HG03460 (cell line): ENCODE measurements around the gene ADSS1.

Source experiments
- ATAC-seq: cut with Tn5 transposase; IDR thresholded peaks from one replicate; pipeline ENCODE4 v1.9.1; 2021; ENCODE audit not compliant: unreplicated experiment

The ADSS1 gene

DNA sequence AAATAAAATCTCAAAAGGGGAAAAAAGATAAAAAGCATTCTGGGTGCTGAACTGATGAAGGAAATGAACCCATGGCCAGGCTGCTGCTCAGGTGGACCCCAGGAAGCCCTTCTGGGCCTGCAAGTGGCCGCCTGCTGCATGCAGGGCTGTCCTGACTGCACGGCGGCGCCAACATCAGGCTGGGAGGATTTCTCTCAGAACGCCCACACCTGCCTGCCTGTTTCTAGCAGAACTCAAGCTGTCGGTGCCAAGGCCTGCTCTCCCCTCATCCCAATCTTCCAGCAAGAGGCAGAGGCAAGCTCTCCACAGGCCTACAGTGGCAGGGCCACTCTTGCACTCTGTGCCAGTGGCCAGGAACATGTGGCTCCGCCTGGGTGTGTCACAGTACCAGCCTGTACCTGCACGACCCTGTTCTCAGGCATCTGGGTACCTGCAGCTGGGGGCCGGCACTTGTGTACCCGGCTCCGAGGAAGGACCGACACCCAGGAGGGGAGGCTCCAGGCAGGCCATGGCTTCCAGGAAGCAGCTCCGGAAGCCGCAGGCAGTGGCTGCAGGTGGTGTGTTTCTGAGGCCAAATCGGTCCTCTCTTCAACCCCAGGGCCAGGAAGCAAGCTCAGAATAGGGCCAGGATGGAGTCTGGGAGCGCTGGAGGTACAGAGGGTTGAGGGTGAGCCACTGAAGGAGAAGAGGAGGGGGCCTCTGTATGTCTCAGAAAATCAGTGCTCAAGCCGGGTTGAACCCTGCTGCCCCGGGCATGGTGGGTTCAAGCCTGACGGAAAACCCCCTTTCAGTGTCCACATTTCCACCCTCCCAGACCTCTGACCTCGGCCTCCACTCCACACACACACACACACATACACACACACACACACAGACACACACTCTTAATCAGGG is 37.2 kb upstream of the ADSS1 start:
- no peak for ATAC-seq

DNA sequence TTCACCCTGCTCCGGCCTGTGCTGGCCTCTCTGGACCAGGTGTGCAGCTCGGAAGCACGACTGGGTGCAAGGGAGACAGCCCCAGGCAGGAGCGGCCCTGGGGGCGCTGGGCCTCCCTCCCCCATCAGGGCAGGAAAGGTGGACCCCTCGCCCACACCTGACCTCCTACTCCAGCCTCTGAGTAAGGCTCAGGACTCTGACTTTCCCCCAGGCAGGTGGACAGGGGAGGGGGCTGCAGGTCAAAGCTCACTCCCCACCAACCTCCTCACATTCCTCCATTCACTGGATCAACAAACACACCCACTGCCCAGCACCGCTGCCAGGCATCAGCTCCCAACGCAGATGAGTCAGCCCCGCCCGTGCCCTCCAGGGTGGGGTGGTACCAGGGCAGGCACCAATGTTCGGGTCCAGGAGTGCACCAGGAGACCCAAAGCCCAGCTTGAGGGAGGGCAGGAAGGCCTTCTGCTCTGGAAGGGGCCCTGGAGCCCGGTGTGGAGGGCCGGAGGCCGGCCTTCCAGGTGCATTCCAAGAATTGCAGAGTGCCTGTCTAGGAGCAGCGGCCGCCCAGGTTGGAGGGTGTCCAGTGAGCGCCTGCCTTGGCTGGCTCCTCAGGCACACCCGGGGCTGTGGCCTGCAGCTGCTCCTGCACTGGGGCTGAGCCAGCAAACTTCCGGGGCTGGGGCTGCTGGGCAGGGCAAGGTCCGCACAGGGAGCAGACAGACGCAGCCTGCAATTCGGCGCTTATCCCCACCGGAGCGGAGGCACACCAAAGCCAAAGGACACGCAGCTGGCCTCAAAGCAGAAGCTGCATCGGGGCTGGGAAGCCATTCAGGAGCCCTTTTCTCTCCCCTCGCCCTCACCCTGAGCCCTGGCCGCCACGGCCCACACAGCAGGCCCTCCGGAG is 36.2 kb upstream of the ADSS1 start:
- no peak for ATAC-seq

DNA sequence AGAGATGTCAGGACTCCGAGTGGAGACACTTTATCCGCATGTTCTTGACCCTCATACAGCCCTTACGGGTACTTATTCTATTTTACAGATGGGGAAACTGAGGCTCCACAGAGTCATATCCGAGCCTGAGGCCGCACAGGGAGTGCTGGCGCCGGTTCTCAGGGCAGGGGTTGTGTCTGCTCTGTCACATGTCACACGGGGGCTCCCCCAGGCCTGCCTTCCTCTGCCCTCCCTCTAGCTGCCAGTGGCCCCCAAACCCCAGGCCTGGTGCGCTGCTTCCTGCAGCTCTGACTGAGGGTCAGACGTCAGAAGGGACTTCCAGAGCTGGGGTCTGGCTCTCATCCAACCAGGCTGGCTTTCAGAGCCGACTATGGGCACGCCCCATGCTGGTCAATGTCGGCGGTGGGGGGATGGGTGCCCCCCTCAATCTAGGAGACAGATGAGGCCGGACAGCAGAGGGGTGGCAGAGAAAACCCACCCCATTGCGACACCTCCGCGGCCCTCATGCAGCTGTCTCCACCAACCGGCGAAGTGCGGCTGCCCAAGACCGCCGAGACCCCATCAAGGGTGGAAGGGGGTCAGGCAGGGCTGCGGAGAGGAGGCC is 35.4 kb upstream of the ADSS1 start:
- ATAC-seq: no peak

DNA sequence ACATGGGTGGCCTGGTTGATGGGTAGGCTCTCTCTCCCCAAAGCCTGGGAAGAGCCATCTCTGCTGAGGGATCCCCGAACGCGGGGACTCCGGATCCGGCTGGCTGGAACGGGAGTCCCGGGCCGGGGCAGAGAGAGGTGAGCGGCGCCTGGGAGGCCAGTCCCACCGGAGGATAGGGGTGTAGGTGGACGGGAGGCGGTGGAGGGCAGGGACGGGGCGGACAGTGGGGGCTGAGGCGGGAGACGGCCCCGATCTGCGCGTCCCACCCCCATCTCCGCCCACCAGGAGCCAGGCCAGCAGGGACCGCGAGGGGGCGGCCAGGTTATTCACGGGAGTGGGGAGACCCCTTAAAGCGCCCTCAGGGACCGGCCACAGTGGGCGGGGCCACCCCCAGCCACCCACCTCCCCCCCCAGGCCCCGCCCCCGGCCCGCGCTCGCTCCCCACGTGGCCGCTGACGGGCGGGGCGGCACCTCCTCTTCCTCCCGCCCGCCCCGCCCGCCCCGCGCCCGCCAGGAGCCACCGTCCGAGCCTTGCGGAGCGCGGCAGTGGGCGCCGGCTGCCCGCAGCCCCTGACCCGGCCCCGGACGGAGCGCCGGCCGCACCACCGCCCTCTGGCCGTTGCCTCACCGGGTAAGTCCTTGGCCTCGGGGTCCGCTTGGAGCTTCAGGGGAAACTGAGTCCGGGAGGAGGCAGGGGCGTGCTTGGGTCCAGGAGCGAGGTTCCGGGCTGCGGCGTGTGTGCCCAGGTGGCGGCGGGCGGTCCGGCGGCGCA is 34.7 kb upstream of the ADSS1 start, which contains the start of gene INF2:
Gene INF2 (plus strand): TSS at position 510 of the 772 bp plus-strand sequence. CDS start 11,748 bp downstream, outside the sequence.
- ATAC-seq: no peak

DNA sequence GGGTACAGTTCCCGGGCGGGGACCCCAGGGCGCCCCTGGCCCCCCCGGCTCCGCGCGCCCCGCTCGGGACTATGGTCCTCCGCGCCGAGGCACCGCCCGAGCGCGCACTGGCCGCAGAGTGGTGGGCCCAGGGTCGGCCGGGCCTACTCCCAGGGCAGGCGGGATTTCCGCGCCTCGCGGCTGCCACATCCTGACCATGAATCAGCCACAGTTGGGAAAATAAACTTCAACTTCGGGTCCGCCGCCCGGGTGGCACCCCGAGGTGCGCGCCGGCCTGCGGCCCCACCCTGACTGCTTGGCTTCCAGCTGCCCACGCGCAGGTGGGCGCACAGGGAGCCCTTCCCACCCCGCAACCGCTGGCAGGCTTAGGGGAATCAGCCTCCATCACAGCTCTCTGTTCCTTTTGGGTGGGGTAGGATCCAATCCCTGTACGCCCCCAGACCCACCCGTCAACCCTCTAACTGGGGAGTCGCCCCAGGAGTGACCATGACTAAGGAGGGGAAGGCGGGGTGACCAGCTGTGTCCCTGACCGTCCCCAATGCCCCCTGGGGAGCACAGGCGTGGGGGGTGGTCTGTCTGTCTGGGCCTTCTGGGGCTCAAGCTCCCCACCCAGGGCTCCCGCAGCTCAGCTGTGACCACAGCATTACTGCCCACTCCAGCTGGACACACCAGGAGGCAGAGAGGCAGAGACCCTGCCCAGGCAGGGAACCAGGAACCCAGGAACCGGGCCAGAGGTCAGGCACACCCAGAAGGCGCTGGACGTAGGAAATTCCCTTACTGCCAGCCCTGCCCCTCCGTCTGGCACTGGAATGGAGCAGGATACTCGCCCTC is 33.9 kb upstream of the ADSS1 start:
- no peak for ATAC-seq

DNA sequence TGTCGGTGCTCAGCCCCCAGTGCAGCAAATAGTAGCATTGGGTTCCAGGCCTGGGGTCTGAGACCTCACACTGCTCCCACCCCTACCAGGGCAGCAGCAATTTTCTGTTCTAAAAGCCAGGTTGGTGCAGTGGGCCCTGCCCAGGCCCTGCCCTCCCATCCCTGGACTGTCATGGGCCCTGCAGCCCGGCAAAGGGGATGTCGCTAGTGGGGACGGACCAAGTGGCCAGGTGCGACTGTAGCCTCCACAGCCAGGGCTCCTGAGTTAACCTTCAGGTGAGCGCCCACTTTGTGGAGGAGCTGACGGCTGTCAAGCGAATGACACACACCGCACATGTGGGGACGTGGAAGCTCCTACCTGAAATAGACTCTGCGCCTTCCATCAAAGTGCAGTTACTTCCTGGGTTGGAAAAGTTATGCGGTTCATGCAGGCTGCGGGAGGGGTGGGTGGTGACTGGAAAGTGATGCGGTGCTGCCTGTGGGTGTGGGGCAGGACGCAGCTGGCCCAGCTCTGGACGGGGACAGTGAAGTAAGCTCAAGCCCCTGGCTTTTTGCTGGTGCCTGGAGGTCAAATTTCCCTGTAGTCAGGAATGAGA is 33.1 kb upstream of the ADSS1 start:
- no peak for ATAC-seq

DNA sequence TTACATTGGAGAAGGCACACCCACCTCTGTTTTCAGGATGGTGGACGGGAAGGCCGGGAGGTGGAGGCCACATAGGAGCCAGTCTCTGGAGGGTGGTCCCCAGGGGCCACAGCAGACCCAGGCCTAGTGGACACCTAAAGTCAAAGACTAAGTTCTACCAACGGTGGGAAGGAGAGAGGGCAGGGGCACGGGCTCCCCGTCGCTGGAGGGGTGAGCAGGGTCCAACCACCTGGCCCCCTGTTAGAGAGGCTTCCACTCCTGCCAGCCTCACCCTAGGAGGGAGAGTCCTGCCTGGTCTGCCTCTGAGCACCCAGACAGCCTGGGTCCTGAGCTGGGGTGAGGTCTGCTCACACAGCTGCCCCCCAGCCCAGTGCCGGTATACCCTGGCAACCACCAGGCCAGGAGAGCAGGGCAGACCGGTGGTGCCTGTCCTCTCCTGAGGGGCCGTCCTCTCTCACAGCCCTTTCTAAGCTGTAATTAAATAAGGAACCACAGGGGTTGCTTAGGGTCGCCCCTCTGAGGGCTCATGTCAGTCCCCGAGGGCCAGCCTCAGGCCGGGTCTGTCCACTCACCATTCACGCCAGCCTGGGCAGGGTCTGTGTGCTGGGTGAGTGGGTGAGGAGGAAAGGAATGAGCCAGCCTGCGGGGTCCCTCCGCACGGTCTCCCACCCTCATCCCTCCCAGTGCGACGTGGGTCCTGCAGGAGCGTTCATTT is 32.3 kb upstream of the ADSS1 start:
- ATAC-seq: no peak

DNA sequence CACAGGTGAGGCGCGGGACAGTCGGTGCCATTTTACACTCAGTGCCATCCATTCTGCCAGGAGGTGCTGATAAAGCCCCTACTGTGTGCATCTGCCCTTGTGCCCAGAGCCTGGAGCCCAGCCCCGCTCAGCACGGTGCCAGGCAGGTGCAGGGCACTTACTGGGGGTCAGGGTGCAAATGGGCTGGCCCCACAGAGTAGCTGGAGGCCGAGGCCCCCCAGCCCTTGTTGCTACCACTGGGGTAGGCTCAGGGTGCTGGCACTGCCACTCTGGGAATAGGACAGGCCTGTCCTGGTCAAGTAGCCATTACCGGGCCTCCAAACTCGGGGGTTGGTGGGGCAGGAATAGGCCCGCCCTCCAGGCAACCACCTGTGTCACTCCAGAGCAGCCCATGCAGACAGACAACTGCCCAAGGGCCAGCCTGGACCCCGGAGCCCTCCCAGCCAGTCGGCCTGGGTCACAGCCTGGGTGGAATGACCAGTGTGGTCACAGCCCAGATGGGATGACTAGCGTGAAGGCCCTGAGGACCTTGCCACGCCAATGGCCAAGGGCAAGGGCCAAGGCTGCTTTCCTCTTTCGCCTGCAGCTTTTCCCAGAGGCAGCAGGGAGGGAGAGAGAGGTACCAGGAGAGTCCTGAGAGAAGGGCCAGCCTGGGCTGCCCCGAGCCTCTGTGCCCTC is 31.6 kb upstream of the ADSS1 start:
- ATAC-seq: no peak

DNA sequence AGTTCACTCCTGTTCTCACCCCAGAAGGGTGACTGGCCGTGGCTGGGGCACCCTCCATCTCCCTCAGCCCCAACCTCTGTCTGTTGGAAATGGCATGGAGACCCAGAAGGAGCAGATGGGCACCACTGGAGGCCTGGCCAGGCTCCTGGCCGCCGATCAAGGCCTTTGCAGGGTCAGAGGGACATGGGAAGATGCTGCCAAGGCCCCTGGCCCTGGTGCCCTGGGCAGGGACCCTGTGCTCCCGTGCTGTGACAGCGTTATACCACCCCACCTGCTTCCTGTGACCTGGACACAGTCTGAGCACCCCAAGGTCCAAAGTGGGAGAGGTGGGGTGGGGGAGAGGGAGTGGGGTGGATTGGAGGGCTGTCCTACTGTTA is 31.1 kb upstream of the ADSS1 start:
- no peak for ATAC-seq

DNA sequence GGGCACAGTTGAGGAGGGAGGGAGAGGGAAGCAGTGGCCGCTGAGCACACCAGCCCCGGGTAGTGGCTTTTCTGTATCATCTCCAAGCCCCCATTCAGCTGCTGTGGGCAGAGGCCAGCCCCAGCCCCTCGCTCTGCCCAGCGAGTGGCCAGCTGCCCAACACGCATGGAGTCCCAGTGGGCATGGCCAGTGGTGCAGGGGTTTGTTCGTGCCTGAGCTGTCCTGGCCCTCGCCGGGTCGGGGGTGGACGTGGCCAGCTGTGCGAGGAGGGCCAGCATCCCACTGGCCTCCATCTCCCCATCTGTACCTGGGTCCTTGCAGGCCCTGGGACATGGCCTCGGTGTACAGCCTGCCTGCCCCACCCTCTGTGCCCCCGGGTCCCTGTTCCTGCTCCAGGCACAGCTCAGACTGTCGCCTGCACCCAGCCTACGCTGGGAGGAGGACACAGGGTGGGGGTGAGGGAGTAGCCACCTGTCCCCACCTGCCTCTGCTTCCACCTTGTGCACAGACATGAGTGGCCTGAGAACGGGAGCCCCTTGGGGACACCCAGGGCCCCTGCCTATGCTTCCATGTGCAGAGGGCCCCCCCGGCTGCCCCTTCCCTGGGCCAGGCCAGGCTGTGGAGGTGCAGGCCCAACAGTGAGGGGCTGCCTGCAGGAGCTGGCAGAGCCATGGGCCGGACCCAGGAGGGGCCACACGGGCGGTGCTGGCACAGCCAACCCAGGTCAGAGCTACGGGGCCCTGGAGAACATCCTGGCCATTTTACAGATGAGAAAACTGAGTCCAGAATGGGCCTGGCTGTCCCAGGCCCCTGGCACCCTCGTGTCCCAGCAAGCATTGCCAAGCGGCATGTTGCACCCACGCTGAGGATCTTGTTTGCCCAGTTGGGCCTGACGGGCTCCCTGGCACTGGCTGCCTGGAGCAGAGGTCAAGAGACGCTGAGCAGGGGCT is 30.3 kb upstream of the ADSS1 start:
- ATAC-seq: no peak

DNA sequence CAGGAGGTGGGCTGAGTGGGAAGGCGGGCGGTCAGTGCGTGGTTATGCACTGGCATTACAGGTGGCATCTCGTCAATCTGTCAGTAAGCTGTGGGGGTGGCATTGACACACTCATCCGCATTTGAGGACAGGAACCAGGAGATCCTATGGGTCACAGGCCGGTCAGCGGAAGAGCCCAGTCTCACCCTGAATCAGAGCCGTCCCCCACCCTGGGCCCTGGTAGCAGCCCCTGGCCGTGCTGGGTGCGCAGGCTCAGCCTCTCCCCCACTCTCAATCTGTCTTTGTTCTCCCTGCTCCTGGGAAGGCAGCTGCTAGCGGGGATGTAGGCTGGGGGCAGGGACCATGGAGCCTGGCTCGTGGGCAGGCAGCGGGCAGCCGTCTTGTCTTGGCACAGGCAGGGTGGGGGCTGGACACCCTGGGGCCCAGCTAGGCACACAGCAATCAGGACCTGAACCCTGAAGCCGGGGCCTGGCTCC is 29.5 kb upstream of the ADSS1 start:
- ATAC-seq: no peak

DNA sequence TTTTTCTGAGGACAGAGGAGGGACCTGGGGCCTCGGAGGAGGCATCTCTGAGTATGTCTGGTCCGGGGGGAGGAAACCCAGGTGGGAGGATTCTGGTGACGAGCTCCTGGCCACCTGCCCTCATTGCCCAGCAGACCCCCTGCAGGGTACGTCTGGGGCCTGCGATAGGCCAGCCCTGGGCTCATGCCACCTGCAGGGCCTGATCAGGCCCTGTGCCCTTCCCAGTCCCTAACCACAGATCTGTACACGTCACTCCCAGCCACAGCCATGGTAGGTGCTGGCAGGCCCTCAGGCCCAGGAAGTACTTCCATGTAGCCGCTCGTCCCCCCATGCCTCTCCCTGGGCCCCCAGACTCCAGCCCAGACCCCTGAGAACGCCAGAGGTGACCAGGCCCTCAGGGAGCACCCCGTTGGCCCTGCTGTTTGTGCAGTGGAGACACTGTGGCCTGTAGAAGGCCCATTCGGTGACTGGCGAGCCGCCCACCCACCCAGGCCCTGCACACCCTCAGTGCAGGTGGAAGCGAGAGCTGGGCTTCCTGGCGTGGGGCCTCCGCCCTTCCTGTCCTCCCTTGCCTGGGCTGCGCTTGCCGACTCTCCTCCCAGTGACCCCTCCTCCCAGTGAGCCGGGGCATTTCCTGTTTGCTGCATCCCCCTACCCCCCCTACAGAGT is 28.9 kb upstream of the ADSS1 start:
- no peak for ATAC-seq

DNA sequence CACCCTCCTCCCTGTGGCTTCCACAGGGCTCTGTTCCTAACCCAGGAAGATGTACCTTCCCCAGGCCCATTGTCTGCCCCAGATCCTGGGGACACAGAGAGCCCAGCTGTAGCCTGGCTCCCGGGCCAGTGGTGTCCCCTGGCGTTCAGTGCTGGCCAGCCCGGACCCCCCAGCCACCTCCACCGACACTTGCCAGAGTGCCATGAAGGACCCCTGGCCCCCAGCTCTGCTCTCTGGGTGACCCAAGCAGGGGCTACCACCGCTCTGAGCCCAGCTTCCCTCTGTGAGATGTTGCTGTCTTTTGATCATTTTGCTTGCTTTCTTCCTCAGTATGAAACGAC is 28.4 kb upstream of the ADSS1 start:
- no peak for ATAC-seq

DNA sequence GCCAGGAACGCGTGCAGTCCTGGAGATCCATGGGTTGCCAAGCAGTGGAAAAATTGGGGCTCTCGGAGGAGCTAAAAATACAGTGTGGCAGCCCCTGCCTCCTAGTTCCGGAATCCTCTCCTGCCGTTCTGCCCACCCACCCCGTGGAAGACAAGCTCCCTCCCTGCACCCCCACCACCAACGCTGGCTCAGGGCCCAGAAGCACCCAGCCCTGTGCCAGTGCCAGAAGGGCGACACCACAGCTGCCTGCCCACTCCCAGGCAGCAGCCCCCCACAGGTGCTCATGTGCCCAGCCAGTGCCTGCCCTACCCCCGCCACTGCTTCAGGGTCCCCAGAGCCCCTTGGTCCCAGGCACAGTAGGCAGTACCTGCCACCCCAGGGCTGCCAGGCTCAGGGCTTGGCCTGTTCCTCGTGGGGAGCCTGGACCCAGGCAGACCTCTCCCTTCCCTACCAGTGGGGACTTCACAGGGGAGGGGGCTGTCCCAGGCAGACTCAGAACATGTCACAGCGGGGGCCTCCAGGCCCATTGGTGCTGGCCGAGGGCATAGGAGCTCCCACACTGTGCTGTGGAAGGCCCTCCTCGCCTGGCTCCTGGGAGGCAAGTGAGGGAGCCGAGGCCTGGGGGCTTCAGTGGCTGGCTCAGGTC is 27.2 kb upstream of the ADSS1 start:
- no peak for ATAC-seq

DNA sequence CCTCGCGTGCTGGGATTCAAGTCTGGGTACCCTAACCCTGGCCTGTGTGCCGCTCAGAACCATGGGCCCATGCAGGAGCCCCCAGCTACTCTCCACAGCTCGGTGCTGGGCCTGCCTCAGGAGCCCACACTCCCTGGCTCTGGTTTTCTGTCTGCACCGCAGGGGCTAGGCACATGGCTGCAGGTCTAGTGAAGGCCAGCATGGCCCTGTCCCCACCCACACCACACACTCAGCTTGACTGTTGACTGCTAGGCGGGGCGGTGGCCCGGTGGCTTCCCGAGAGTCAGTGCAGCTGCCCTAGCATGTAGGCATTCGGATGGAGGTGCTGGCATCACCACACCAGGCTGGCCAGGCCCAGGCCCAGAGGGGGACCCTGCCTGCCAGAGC is 26.7 kb upstream of the ADSS1 start:
- no peak for ATAC-seq

DNA sequence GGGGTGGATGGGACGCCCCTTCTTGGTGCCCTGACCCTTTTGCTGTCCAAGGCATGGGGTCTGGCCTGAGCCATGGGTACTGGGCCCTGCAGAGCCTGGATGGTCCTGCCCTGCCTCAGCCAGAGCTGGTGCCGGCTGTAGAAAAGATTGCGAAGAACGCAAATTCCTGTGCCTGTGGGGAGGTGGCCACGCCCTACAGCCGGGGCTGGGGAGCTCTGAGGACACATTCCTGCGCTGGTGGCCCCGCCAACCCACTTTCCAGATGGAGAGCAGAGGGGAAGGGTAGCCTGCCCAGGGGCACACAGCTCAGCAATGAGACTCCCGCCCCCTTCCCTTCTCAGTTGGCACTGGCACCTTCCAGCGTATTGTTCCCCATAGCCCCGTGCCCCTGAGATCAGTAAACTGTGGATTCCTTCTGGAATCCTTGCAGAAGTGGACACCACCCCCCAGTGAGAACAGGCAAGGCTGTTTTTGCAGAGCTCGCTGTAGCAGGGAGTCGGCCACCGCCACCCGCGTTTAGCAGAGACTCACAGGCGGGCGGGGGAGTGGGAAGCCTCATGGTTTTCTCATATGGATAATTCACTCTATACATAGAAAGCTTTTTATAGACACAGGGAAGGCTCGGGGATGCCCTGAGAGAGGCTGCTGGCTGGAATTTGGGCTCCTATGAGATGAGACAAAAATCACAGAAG is 26.0 kb upstream of the ADSS1 start:
- ATAC-seq: no peak
